ENCODE results near the gene NFKBIE.

Gene NFKBIE

GRCh38 chr6:44245391-44245911 is 19.9 kb downstream of the NFKBIE start:
- TF ChIP-seq CTCF (IDR thresholded peaks at IDR 0.05; ENCODE audit: insufficient read depth, low read length, poor library complexity, severe bottlenecking): no peak
- Histone ChIP-seq H3K36me3 (ENCODE audit: control insufficient read depth, insufficient read depth, low read length) (peaks cover 15% of the 10 kb centered on the region), H3K27me3 (replicated peaks; ENCODE audit: control insufficient read depth, insufficient read depth, low read length) (no peaks in the 10 kb centered on the region), H3K4me3 (replicated peaks; ENCODE audit: low read depth, low read length) (peak overlapping the region; percentile 91)
- no peak for DNase-seq (ENCODE audit: extremely low read depth, insufficient read length)

DNA sequence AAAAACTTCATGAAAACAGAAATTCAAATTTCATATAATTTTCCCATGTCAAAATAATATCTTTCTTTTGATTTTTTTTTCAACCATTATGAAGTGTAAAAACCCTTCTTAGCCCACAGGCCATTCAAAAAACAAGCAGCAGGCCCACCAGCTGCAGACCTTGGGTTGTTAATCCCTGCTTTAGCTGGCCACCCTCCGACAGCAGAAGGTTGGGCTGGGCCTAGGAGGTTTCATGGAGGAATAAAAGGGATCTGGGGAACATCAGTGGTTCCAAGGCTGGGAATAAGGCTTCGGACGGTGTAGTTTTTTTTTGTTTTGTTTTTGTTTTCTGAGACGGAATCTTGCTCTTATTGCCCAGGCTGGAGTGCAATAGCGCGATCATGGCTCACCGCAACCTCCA is 22.0 kb downstream of the NFKBIE start:
- H3K27me3 ChIP-seq (replicated peaks; ENCODE audit: control insufficient read depth, insufficient read depth, low read length): no peaks in the 10 kb centered on the region
- TF ChIP-seq CTCF (IDR thresholded peaks at IDR 0.05; ENCODE audit: insufficient read depth, low read length, poor library complexity, severe bottlenecking): no peak
- no peaks in the 10 kb centered on the region for H3K36me3 ChIP-seq (ENCODE audit: control insufficient read depth, insufficient read depth, low read length)
- H3K4me3 ChIP-seq (replicated peaks; ENCODE audit: low read depth, low read length): no peak overlapping the region
- DNase-seq (ENCODE audit: extremely low read depth, insufficient read length): no peak

DNA sequence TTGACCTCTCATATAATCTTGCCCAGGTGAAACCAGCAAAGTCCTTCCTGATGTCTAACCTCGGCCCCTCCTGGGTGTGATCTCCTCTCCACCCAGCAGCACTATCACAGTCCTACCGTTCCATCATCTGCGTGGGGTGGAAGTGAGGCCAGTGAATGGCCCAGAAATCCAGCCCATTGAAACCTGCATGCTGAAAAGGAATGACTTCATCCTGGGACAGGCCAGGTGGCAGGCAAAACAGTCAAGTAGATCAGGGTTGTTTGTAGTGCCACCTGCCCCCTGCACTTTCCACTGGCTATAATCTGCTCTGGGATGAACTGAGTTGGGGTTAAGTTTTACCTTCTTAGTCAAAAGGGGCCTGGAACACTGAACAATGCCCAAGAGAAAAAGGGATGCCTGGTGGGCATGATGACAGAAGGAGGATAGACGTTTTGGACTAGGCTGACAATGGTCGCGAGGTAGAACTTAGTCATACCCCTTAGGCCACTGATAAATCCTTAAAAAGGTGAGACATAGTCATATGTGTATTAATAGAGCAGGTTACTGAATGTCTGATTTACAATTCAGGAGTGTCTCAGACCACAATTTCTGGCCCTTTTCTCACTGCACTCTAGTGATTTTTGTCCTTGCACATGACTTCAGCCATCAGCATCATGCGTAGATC is 26.5 kb downstream of the NFKBIE start:
- no peak for TF ChIP-seq CTCF (IDR thresholded peaks at IDR 0.05; ENCODE audit: insufficient read depth, low read length, poor library complexity, severe bottlenecking)
- no peak for DNase-seq (ENCODE audit: extremely low read depth, insufficient read length)
- Histone ChIP-seq H3K27me3 (replicated peaks; ENCODE audit: control insufficient read depth, insufficient read depth, low read length) (no peaks in the 10 kb centered on the region), H3K4me3 (replicated peaks; ENCODE audit: low read depth, low read length) (no peak overlapping the region), H3K36me3 (ENCODE audit: control insufficient read depth, insufficient read depth, low read length) (no peaks in the 10 kb centered on the region; the same call in 1 of the 2 replicates)

GRCh38 chr6:44237813-44238433 is 27.4 kb downstream of the NFKBIE start:
- peak; percentile 90 for TF ChIP-seq CTCF (IDR thresholded peaks at IDR 0.05; ENCODE audit: insufficient read depth, low read length, poor library complexity, severe bottlenecking)
- no peaks in the 10 kb centered on the region for H3K27me3 ChIP-seq (replicated peaks; ENCODE audit: control insufficient read depth, insufficient read depth, low read length)
- DNase-seq (ENCODE audit: extremely low read depth, insufficient read length): peak; percentile 83
- peak overlapping the region; percentile 71 for H3K4me3 ChIP-seq (replicated peaks; ENCODE audit: low read depth, low read length)
- H3K36me3 ChIP-seq (ENCODE audit: control insufficient read depth, insufficient read depth, low read length): peaks cover 5% of the 10 kb centered on the region

GRCh38 chr6:44237021-44237812 is 28.1 kb downstream of the NFKBIE start:
- Histone ChIP-seq H3K27me3 (replicated peaks; ENCODE audit: control insufficient read depth, insufficient read depth, low read length) (no peaks in the 10 kb centered on the region), H3K36me3 (ENCODE audit: control insufficient read depth, insufficient read depth, low read length) (peaks cover 9% of the 10 kb centered on the region), H3K4me3 (replicated peaks; ENCODE audit: low read depth, low read length) (peak overlapping the region; percentile 71)
- DNase-seq (ENCODE audit: extremely low read depth, insufficient read length): peak; percentile 67
- TF ChIP-seq CTCF (IDR thresholded peaks at IDR 0.05; ENCODE audit: insufficient read depth, low read length, poor library complexity, severe bottlenecking): no peak
